PC-9 (cell line): ENCODE data around the gene ODAD4.

ENCODE experiments used
- EZH2 ChIP-seq: fragments of 200-600 bp; sonication (generic); IDR thresholded peaks from 2 replicates; pipeline ENCODE4 v1.8.0; 2017; ENCODE audit warnings: antibody characterized with exemption, low read depth
- TF ChIP-seq, protein P1 (sequence below): fragments of 200-600 bp; sonication (generic); conservative IDR thresholded peaks from 2 replicates; pipeline ENCODE4 v1.6.1; 2017; ENCODE audit warnings: mixed run types, antibody characterized with exemption, mild to moderate bottlenecking, moderate library complexity

DNA sequence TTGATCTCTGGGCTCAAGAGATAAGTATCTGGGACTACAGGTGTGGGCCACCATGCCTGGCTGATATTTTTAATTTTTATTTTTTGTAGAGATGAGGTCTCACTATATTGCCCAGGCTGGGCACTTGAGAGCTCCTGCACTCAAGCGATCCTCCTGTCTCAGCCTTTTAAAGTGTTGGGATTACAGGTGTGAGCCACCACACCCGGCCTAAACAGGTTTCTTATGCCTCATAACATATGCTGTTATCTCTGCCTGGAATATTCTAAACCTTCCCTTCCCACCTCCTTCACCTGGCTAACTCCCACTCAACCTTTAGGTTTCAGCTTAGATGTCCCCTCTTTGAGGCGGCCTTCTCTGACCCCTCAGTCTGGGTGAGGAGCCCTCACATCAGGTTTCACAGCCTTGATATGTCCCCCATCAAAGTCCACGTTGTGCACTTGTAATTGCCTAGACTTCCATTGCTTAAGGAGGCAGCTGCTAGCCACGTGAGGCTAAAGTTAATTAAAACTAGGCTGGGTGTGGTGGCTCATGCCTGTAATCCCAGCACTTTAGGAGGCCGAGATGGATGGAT is 27.5 kb downstream of the ODAD4 start:
- TF ChIP-seq, protein P1, sequence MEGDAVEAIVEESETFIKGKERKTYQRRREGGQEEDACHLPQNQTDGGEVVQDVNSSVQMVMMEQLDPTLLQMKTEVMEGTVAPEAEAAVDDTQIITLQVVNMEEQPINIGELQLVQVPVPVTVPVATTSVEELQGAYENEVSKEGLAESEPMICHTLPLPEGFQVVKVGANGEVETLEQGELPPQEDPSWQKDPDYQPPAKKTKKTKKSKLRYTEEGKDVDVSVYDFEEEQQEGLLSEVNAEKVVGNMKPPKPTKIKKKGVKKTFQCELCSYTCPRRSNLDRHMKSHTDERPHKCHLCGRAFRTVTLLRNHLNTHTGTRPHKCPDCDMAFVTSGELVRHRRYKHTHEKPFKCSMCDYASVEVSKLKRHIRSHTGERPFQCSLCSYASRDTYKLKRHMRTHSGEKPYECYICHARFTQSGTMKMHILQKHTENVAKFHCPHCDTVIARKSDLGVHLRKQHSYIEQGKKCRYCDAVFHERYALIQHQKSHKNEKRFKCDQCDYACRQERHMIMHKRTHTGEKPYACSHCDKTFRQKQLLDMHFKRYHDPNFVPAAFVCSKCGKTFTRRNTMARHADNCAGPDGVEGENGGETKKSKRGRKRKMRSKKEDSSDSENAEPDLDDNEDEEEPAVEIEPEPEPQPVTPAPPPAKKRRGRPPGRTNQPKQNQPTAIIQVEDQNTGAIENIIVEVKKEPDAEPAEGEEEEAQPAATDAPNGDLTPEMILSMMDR, result no peak
- TF ChIP-seq EZH2, result no peak
